Neural crest cell (in vitro differentiated cells): ENCODE measurements around the gene ZNF200. TPM values are rescaled to one million over a fixed set of nuclear protein-coding genes. Genes with fewer than 3 reads are reported as not detected.

Experiments
- DNase-seq: peaks from one replicate; pipeline ENCODE4 v3.0.0; 2021; ENCODE audit warnings: low read depth, mixed read lengths, low spot score
- H3K27ac Mint-ChIP-seq: one replicate; pipeline ENCODE4 v1.8.0; 2021; ENCODE audit warnings: mild to moderate bottlenecking, mixed read lengths; ENCODE audit not compliant: unreplicated experiment
- H3K27me3 Mint-ChIP-seq: 2 replicates; pipeline ENCODE4 v1.8.0; 2021; ENCODE audit warnings: low read depth, mild to moderate bottlenecking, mixed read lengths
- H3K36me3 Mint-ChIP-seq: 2 replicates; pipeline ENCODE4 v1.8.0; 2021; ENCODE audit warnings: low read depth, mild to moderate bottlenecking, mixed read lengths
- H3K4me1 Mint-ChIP-seq: 2 replicates; pipeline ENCODE4 v1.8.0; 2021; ENCODE audit warnings: mixed read lengths
- H3K4me3 Mint-ChIP-seq: one replicate; pipeline ENCODE4 v1.8.0; 2021; ENCODE audit warnings: mild to moderate bottlenecking, mixed read lengths
- H3K9me3 Mint-ChIP-seq: 2 replicates; pipeline ENCODE4 v1.8.0; 2021; ENCODE audit warnings: mixed read lengths
- total RNA-seq: library from RNA; stranded (reverse); gene quantifications from 2 replicates; pipeline ENCODE4 v1.2.1, GENCODE V29; 2021
- TF ChIP-seq, protein P1 (sequence below): fragments of 200-600 bp; sonication (generic); conservative IDR thresholded peaks from 2 replicates; pipeline ENCODE4 v1.5.0; 2021; ENCODE audit warnings: antibody characterized with exemption, mild to moderate bottlenecking

ZNF200 gene
- total RNA-seq, 1 donor from 2014 or later, result 14.1 TPM

DNA sequence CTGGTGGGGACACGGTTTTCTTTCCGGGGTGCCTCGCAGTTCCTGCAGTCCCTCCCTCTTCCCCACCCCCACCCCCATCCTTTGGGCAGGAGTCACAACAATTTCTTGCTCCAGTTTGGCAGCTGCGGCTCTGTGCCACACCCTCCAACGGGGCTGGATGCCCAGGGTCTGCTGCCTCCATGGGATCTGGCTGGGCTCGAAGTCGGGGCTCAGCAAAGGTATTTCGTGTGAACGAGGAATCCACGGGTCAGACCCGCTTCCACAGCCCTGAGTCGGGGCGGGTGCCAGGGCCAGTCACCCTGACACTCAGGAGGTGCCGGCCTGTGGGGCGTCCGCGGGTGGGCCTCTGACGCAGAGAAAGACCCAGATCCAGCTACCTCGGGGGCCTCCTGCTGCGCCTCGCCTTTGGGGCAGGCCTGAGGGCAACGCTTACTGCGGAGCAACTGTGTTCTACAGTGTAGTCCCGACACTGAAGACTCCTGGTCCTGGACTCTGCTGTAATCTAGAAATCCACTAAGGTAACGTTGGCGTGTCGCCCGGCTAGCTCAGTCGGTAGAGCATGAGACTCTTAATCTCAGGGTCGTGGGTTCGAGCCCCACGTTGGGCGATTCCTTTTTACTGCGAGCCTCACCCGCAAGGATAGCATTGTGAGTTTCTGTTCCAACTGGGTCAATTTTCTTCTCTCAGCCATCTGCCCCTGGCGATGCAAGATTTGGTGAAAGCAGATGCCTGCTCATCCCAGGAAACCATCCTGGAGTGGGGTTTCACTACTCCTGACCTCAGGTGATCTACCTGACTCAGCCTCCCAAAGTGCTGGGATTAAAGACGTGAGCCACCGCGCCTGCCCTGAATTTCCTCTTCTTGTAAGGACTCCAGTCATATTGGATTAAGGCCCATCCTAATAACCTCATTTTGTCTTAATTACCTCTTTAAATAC lies 59.5 kb downstream of the ZNF200 start:
- peaks cover 98% of the 10 kb centered on the region for H3K27me3 Mint-ChIP-seq
- H3K4me3 Mint-ChIP-seq, result peak overlapping the region; percentile 29
- no peak overlapping the region for H3K27ac Mint-ChIP-seq
- TF ChIP-seq, protein P1, sequence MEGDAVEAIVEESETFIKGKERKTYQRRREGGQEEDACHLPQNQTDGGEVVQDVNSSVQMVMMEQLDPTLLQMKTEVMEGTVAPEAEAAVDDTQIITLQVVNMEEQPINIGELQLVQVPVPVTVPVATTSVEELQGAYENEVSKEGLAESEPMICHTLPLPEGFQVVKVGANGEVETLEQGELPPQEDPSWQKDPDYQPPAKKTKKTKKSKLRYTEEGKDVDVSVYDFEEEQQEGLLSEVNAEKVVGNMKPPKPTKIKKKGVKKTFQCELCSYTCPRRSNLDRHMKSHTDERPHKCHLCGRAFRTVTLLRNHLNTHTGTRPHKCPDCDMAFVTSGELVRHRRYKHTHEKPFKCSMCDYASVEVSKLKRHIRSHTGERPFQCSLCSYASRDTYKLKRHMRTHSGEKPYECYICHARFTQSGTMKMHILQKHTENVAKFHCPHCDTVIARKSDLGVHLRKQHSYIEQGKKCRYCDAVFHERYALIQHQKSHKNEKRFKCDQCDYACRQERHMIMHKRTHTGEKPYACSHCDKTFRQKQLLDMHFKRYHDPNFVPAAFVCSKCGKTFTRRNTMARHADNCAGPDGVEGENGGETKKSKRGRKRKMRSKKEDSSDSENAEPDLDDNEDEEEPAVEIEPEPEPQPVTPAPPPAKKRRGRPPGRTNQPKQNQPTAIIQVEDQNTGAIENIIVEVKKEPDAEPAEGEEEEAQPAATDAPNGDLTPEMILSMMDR, result no peak
- no peaks in the 10 kb centered on the region for H3K9me3 Mint-ChIP-seq
- peak; percentile 45 for DNase-seq
- H3K4me1 Mint-ChIP-seq, result peaks cover 22% of the 10 kb centered on the region
- H3K36me3 Mint-ChIP-seq, result no peaks in the 10 kb centered on the region

DNA sequence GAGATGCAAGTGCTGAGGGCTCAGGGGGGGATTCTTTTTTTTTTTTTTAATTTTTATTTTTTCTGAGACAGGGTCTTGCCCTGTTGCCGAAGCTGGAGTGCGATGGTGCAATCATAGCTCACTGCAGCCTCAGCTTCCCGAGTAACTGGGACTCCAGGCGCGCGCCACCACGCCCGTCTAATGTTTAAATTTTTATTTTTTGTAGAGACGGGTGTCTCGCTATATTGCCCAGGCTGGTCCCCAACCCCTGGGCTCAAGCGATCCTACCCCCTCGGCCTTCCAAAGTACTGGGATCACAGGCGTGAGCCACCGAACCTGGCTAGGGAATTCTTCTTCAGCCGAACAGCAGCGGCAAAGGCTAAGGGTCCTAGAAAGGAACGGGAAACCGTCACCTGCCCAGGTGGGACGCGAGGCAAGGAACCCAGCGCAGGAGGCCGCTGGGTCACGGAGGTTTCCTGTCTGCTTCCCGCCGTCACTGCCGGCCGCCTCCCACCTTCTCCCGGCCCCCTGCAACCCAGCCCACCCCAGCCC lies 60.3 kb downstream of the ZNF200 start:
- DNase-seq, result no peak
- TF ChIP-seq, protein P1, result no peak
- no peak overlapping the region for H3K27ac Mint-ChIP-seq
- peaks cover 22% of the 10 kb centered on the region for H3K4me1 Mint-ChIP-seq
- no peaks in the 10 kb centered on the region for H3K9me3 Mint-ChIP-seq
- no peaks in the 10 kb centered on the region for H3K36me3 Mint-ChIP-seq
- peaks cover 98% of the 10 kb centered on the region for H3K27me3 Mint-ChIP-seq
- peak overlapping the region; percentile 66 for H3K4me3 Mint-ChIP-seq

DNA sequence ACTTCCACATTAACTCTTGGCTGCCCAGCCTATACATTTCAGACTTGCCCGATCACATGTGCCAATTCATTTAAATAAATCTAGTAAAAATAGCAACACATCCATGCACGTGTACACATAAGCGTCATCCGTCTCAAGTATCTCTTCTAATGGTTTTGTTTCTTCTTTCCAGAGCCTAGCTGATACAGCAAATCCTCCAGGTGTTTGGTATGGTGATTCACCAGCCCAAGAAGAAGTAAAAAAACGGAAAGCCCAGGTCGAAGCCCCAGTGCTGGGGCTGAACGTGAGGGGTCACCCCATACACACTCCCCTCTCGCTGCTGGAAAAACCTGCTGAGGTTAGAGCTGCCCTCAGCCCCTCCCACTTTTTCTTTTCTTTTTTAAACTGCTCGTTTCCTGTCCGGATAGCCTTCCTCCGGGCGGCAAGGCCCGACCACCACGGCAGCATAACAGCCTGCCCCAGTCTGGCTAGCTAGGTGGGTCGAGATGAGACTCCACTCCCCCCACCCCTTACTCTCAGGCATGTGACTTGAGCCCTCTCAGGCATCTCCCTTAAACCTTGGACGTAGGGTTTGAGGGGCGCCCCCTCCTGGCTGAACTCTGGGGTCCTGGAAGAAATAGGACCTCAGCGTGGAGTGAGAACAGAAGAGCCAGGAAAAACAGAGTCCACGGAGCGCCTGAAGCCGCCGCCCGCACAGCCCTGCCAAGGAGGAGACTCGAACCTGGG lies 60.9 kb downstream of the ZNF200 start:
- TF ChIP-seq, protein P1, result peak; percentile 58
- peak; percentile 67 for DNase-seq
- Mint-ChIP-seq H3K4me1 (peaks cover 22% of the 10 kb centered on the region), H3K9me3 (no peaks in the 10 kb centered on the region), H3K27me3 (peaks cover 98% of the 10 kb centered on the region), H3K4me3 (peak overlapping the region; percentile 66), H3K36me3 (no peaks in the 10 kb centered on the region), H3K27ac (no peak overlapping the region)

Other genes with a start within 250 kb of the ZNF200 start
- gene CLDN9, start 222.2 kb downstream of the ZNF200 start, total RNA-seq, result not detected in 2 replicates
- gene CLDN6, start 217.0 kb downstream of the ZNF200 start, total RNA-seq, result 0.47 and 0.55 TPM in 2 replicates
- gene TNFRSF12A, start 214.8 kb downstream of the ZNF200 start, total RNA-seq, result 3.1 and 3.5 TPM in 2 replicates
- gene HCFC1R1, start 211.2 kb downstream of the ZNF200 start, total RNA-seq, result 23.7 and 28.6 TPM in 2 replicates
- gene THOC6, start 211.1 kb downstream of the ZNF200 start, total RNA-seq, result 62.5 and 68.0 TPM in 2 replicates
- gene BICDL2, start 198.2 kb downstream of the ZNF200 start, total RNA-seq, result not detected in 2 replicates
- 0.64 and 0.96 TPM in 2 replicates for gene MMP25, start 188.6 kb downstream of the ZNF200 start, total RNA-seq
- gene IL32, start 169.5 kb downstream of the ZNF200 start, total RNA-seq, result not detected in 2 replicates
- not detected in 2 replicates for gene ZSCAN10, start 135.9 kb downstream of the ZNF200 start, total RNA-seq
- gene ZNF205, start 122.6 kb downstream of the ZNF200 start, total RNA-seq, result 19.7 and 21.1 TPM in 2 replicates
- gene ZNF213, start 100.1 kb downstream of the ZNF200 start, total RNA-seq, result 14.9 and 15.9 TPM in 2 replicates
- 0.35 TPM in 1 of 2 replicates, not detected in the other for gene OR1F1, start 47.0 kb downstream of the ZNF200 start, total RNA-seq
- not detected in 2 replicates for gene MEFV, start 21.5 kb upstream of the ZNF200 start, total RNA-seq
- gene ZNF263, start 48.3 kb upstream of the ZNF200 start, total RNA-seq, result 32.7 and 34.0 TPM in 2 replicates
- gene TIGD7, start 70.3 kb upstream of the ZNF200 start, total RNA-seq, result 5.2 and 6.6 TPM in 2 replicates
- gene ZNF75A, start 70.3 kb upstream of the ZNF200 start, total RNA-seq, result 43.8 and 48.9 TPM in 2 replicates
- gene OR2C1, start 120.7 kb upstream of the ZNF200 start, total RNA-seq, result 0.16 TPM in 1 of 2 replicates, not detected in the other
- 18.3 TPM in 2 replicates for gene ZSCAN32, start 165.8 kb upstream of the ZNF200 start, total RNA-seq
- 12.8 and 15.5 TPM in 2 replicates for gene ZNF174, start 166.1 kb upstream of the ZNF200 start, total RNA-seq
- 2.0 and 2.2 TPM in 2 replicates for gene ZNF597, start 208.3 kb upstream of the ZNF200 start, total RNA-seq
- gene NAA60, start 208.5 kb upstream of the ZNF200 start, total RNA-seq, result 48.9 and 55.3 TPM in 2 replicates